ENCODE measurements around the gene ZC3H12A.

The ZC3H12A gene

DNA sequence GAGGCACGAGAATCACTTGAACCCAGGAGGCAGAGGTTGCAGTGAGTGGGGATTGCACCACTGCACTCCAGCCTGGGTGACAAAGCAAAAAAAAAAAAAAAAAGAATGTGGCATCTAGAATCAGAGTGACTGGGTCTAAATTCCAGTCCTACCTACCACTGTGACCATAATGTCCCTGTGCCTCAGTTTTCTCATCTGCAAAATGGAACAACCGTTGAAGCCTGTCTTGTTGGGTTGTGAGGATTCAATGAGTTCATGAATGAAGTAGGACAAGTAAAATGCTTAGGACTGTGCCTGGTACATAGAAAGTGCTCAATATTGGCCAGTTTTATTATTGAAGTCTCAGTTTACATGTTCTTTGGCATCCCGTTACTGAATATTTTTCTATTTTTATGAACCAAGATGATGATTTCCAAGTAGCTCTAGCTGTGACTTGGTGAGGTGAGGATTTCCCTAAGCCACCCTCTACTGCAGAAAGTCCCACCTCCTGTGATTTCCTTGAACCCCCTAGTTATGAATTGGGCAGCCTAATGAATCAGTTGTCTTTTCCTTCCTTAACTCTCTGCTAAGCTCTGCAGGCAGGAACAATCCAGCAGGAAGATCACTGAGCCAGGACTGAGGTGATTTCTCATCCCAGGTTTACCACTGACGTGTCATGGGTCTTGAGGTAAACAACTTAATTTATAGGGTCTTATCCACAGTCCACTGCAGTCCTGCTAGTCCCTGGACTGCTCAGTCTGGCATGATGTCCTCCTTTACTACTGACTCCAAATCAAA is 59.1 kb downstream of the ZC3H12A start:
- no peak for DNase-seq (ENCODE audit: low read depth, low spot score)
- peak overlapping the region; percentile 90 for H3K27ac ChIP-seq
